ENCODE data around the gene DOK4. TPM values are rescaled to one million over a fixed set of nuclear protein-coding genes. Genes with fewer than 3 reads are reported as not detected.

The DOK4 gene
- total RNA-seq: 100 to 1,000 TPM; 145 to 152 TPM
- long read RNA-seq, transcript DOK4-201 (9 exons, 2,772 nt): major isoform, 130 of 361 reads
- long read RNA-seq, transcript DOK4-210 (7 exons, 2,851 nt): minor isoform, 6 of 361 reads
- long read RNA-seq, transcript DOK4-218 (8 exons, 1,848 nt): minor isoform, 42 of 361 reads
- long read RNA-seq, partial matches to known transcripts: 87 of 361 reads
- long read RNA-seq, other reads (novel, unspliced or antisense): 96 of 361 reads

DNA sequence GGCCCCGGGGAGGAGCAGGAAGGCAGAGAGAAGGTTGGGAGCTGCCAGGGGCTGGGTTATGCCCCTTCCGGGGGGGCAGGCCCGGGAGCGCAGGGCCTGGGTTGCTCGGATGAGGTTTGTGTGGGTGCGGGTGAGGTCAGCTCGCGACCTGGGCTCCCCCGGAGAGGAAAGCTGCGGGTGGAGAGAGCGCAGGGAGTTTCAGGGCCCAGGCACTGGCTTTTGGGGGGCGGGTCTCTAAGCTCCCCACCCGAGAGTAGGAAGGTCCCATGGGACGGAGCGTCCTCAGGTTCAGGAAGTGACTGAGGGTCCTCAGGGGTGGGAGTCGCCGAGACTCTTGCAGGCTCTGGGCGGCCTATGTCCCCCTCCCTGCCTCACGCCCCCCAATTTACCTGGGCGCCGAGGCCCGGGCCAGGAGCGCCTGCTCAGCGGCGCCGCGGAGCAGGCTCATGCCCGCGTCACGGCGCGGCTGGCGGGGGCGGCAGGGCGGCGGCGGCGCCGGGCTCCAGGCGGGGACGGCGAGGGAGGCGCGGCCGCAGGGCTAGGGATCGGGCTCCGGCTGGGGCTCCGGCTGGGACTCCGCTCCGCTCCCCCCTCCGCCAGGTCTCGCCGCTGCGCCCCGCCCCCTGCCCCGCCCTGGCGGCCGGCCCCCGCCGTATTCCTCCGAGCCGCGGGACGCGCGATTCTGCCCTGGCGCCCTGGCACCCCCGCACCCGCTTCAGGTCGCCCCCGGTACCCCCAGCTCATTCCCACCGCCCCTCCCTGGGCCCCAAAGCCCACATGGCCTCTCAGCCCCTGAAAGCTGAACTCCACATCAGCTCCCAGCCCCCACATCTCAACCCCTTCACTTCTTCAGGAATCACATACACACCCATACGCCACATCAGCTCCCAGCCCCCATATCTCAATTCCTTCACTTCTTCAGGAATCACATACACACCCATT, at the start of gene DOK4:
Gene DOK4, minus strand, starts transcription at position 578 of the 942 bp plus-strand sequence. CDS start 6,986 bp downstream, outside the sequence.
- intact Hi-C loops (cut with DNase I, micrococcal nuclease): no loop called here
- DNase-seq (peak; percentile 76 to 89), ATAC-seq (peak; percentile 85)

DNA sequence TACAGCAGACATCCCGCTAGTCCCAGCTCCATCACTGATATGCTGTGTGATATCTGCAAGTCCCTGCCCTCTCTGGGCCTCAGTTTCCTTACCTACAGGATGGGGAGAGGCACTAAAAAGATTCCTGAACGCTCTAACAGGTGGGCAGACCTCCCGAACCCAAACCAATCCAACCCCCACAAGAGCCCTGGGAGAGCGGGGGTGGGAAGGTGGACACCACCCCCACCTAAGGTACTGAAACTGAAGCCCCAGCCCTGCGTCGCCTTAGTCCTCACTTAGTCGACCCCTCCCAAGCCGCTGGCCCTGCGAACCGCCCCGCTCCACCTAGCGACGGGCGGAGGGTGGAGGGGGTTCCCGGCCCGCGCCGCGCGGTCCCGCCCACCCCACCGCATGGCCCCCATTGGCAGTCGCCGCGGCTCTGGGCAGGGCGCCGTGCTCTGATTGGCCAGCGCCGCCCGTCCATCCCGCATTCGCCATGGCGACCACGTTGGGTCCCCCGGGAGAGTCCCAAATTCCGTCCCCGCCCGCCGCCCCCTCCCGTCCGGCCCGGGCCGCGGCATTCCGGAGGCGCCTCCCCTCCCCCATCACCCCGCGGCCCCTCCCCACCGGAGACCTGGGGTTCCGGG, 49.5 kb upstream of the DOK4 start:
- DNase-seq: peak; percentile 92 to 93
- intact Hi-C loops (cut with DNase I, micrococcal nuclease): no loop called here
- peak; percentile 94 for ATAC-seq

DNA sequence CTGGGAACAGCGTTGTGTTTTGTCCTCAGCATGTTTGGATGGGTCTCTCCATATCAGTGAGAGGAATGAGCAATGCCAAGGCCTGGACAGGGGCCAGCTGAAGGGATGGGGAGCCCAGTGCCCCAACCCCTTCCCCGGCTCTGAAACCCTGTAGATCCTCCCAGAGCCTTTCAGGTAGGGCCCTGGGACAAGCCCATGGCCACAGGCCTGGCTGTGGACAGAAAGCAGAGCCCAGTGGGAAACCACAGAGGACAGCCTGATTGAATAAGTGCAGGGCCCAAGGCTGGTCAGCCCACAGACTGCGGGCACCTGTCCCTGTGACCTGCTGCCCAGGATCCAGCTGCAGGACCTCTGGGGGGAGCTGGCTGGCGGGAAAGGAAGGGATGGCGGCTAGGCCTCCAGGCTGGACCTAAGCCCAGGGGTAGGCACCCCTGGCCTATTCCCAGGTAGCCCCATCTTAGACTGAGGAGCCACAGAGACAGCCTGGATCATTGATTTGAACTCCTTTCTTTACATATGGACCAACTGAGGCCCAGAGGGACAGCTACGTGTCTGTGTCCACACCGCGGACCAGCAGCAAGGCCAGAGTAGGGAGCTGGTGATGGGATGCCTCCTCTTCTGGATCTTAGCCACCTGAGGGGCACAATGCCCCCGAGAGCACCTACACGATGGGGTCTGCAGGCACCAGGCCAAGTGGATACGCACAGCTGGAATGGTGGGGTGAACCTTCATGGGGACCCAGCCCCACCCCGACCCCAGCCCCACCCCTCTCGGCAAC, 48.8 kb upstream of the DOK4 start:
- intact Hi-C loops (cut with DNase I, micrococcal nuclease): no loop called here
- no peak for DNase-seq
- ATAC-seq: no peak

DNA sequence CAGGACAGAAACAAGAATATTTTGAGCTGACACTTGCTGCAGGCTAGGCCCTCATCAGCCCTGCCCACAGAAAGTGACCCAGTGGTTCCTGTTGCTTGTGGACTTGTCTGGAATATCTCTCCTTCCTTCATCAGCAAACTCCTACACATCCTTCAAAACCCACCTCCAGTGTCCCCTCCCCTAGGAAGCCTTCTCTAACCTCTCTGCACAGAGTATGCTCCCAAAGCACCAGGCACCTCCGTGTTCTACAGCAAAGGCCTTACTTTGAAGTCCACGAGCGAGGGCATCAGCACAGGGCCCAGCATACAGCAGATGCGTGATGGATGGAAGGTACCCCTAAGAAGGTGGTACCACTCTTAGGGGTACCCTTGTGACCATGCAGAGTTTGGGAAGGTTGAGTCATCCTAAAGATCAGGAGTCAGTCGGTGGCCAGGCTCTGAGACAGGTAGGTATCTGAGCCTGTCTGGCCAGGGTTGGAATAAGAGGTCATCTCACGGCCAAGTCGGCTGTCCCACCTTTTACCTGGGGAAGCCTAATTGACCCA, 48.1 kb upstream of the DOK4 start:
- ATAC-seq: no peak
- DNase-seq: no peak
- intact Hi-C loops (cut with DNase I, micrococcal nuclease): no loop called here

DNA sequence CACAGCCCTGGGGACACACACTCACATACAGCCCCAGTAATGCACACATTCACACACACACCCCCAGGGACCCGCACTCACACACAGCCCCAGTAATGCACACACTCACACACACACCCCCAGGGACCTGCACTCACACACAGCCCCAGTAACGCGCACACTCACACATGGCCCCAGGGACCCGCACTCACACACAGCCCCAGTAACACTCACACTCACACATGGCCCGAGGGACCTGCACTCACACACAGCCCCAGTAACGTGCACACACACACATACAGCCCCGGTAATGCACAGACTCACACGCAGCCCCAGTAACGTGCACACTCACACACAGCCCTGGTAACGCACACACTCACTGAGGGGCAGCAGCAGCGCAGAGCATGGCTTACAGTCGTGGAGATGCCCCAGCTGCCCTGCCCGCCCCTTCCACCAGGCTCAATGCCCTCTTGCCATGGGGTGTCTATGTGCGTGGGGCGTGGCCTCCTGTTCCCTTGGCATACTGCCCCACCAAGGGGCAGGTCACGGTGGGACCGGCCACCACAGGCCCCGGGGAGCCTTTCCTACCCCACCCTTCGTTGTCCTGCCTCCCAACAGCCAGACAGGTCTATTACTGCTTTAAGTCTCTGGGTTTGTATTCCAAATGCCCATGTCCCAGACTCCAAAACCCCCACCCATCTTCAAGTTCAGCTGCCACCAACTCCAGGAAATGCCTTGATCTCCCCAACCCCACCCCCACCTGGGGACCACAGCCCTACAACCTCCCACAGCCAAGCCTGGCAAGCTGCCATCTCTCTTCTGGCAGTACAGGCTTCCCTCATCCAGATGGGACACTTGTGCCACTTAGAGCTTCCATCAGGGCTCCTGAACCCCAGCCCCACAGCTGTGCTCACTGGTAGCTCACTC, 47.4 kb upstream of the DOK4 start:
- no peak for DNase-seq
- no peak for ATAC-seq
- intact Hi-C loops (cut with DNase I, micrococcal nuclease): no loop called here

DNA sequence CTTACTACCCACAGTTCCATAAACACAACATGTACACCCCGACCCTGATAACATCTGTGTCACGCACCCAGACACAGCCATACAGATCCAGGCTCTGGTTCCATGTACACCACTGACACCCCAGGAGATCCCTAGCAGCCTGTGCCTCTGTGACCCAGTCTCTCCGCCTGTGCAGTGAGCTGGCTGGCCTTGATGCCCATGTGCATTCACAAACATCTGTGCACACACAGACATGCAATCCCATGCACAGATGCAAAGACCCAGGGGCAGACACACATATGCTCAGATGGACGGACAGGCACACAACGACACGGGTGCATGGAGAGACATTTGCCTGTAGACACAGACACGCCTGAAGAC, 46.0 kb upstream of the DOK4 start:
- no peak for ATAC-seq
- DNase-seq: no peak
- intact Hi-C loops (cut with DNase I, micrococcal nuclease): no loop called here

DNA sequence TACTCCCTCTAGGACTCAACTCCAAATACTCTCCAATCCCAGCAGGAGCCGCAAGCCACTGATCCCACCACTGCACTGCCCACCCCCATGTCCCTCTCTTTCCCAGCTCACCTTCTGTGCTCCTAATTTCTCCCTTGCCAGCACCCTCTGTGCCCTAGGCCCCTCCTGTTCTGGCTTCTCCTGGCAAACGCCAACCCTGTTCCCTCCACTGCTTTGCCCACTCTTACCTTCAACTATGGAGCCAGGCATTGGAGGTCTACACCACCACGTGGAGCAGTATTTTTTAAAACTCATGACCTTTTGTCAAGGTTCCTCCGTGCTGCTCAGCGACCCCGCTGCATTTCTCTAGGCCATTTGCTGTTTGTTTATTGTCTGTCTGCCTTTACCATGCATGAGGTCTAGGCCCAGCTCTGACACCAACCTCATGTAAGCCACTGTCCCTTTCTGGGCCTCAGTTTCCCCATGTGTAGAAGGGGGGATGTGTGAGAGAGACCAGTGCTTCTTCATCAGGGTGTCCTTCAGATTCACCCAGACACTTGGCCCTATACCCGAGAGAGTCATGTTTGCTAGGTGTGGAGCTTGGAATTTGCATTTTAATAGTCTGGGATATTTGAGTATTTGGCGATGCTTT, 45.5 kb upstream of the DOK4 start:
- DNase-seq (no peak), ATAC-seq (no peak)
- intact Hi-C loops (cut with DNase I, micrococcal nuclease): no loop called here

DNA sequence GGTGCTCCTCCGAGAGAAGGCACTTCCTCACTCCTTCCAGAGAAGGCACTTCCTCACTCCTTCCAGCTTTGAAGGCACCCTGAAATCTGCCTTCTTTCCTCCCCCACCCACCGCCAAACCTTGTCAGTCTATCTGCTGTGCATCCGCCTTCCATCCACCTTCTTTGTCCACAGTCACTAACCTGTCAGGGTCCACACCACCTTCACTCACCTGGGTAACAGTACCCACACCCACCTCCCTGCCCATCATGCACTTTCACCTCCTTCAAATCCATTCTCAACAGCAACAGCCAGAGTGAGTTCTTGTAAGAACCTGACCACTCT, 44.9 kb upstream of the DOK4 start:
- intact Hi-C loops (cut with DNase I, micrococcal nuclease): no loop called here
- no peak for ATAC-seq
- no peak for DNase-seq

DNA sequence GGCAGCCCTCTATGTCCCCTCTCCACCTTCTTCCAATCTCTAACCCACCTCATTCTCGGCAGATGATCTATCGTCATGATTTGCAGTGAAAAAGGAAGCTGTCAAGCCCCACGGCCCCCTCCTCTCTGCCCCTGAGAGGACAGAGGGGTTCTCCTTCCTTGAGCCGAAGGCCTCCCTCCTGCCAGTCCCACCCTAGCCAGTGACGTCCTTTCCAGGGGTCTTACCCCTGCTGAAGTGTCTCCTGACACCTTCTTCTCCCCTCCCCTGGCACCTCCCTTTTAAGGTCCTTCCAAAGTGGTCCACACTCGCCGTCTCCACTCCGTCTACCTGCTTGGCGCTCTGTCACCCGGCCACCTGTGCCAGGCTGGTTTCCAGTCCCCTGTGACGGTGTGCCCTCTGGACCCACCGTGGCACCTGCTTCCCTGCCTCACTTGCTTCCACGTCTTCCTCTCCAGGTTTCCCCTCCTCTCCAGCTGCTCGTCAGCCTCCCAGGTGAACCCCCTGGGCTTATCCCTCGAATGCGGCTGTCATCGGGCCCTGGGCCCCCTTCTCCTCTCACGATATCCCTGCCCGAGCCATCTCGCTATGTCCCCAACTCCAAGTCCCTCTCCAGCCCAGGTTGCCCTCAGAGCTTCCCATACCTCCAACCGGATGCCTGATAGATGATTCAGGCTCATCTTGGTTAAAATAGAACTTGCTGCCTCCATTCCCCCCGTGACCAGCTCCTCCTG, 44.4 kb upstream of the DOK4 start:
- intact Hi-C loops (cut with DNase I, micrococcal nuclease): no loop called here
- ATAC-seq (no peak), DNase-seq (no peak)

DNA sequence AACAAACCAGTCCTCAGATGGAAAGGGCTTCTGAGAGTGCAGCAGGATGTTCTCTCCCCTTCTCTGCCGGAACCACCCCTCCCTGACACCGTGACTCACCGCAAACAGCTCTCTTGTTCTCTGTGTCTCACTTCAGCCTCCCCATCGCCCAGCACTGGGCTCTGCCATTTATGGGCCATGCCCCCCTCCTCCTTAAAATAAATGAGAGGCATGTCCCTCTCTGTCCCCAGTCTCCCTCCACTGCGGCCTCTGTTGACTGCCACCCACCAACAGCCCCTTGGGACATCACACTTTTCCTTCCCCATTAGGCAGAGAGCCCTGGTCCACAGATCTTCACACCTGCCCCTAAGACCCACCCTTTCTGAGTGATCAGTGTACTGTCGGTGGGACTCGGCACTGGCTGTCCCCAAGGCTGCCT, 43.8 kb upstream of the DOK4 start:
- intact Hi-C loops (cut with DNase I, micrococcal nuclease): no loop called here
- ATAC-seq: peak; percentile 31
- DNase-seq: peak in 1 of 2 donors; percentile 67

DNA sequence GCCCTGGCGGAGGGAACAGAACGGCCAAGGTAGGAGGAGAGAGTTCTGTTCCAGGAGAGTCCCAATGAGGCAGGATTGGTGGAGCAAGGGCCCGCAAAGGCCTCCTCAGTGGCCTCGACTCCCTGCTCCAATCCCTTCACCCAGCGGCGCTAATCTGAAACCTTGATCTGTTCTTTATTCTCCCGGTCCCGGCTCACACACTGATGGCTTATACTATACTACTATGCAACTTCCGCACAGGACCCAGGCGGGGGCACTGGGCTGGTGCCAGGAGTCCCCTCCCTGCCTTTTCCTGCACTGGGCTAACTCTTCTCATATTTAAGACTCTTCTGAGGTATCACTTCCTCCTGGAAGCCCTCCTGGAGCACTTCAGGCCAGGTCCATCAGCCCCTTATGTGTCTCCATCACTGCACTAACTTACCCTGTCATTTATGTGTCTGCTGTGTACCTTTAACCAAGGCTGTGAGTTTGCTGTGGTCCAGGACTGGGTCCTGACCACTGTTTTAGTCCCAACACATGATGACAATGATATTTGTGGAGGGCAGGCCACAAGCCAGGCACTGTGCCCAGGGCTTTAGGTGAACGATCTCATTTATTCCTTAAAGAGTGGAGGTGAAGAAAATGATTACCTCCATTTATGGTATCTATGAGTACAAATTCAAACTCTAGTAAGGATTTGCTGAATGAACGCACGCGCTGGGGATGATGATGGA, 43.3 kb upstream of the DOK4 start:
- DNase-seq (no peak), ATAC-seq (no peak)
- intact Hi-C loops (cut with DNase I, micrococcal nuclease): no loop called here

DNA sequence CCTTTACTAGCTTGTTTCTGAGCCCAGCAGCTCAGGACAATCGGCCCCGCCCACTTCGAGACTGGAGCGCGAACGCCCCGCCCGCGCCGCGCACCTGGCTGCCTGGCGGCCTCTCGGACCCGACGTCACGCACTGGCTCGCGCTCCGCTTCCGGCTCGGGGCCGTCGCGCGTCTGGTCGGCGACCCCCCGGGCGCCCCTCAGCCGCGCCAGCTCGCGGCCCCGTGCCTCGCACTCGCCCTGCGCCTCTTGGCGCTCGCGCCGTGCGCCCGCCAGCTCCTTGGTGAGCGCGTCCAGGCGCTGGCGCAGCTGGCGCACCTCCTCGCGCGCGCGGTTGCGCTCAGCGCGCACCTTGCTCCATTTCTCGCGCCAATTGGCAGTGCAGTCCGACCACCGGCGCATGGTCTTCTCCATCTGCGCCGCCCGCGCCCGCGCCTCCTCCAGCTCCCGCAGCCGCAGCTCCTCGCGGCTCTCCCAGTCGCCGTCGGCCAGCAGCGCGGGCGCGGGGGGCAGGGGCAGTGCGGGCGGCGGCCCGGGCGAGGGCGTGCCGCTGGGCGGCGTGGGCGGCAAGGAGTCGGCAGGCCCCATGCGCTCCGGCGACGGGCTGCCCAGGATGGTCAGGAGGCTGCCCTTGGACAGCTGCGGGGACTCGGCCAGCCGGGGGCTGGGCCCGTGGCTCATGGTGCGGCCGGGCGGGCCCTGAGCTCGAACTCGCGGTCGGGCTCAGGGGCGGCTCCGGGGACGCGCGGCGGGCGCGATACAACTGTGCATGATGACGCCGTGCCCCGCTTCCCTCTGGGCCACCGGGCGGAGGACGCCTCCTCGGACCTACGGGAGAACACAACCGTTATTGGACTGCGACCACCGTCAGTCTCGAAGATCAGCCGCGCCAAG, 42.5 kb upstream of the DOK4 start:
- intact Hi-C loops (cut with DNase I, micrococcal nuclease): no loop called here
- ATAC-seq (peak; percentile 77), DNase-seq (peak; percentile 68 to 81)

DNA sequence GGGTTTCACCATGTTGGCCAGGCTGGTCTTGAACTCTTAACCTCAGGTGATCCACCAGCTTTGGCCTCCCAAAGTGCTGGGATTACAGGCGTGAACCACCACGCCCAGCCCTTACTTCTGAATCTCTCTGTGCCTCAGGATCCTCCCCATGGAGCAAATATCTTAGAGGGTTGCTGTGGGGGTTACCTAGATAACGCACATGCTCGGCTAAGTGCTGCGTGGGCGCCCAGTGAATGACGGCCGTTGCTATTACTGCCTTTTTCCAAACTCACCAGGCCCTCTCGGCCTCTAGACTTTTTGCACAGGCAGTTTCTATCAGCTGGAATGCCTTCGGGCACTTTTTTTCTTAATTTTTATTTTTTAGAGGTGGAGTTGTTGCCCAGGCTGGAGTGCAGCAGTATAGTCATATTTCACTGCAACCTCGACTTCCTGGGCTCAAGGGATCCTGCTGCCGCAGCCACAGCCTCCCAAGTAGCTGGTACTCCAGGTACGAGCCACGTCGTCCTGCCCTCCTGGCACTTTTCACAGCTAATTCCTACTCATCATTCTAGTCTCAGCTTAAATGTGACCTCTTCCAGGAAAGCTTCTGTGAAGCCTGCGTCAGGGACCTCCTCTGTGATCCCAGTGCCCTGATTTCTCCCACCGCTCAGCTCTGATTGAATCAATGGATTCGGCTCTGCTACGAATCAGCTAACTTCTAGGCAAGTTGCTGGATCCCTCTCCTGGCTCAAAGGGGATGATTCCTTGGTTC, 41.5 kb upstream of the DOK4 start:
- DNase-seq (peak in 1 of 2 donors; percentile 22), ATAC-seq (no peak)
- intact Hi-C loops (cut with DNase I, micrococcal nuclease): no loop called here

DNA sequence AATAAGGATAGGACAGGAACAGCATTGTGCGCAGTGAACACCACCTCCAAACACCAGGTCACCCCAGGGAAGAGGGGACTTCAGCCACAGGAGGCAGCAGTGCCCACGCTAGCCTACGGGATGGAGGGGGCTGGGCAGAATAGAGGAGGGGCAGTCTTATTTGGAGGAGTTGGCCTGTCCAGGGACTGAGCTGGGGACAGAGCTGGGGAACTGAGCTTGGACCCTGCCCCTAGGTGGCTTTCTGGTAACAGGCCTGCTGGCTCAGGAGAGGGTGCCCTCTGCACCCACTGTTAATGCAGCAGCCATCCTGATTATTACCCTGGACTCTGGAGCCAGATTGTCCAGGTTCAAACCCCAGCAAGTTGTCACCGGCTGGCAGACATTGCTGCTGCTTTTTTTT, 40.7 kb upstream of the DOK4 start:
- intact Hi-C loops (cut with DNase I, micrococcal nuclease): no loop called here
- ATAC-seq (no peak), DNase-seq (peak in 1 of 2 donors; percentile 11)

DNA sequence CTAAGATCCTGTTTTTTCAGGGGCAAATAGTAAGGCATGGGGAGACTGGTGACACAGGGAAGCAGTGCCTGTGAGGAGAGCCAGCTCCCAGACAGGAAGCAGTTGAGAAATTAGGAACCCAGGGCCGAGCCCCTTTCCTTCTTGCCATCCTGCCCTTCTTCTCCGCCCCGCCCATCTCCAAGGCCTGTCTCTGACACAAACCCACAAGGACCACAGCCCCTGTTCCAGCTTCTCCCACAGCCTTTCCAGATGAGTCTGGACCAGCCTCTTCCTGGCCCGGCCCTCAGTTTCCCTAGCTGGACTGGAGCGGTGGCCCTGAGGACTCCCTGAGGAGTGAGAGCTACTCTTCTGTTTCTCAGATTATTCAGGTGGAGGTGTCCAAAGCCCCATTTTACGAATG, 40.2 kb upstream of the DOK4 start:
- intact Hi-C loops (cut with DNase I, micrococcal nuclease): no loop called here
- ATAC-seq (no peak), DNase-seq (no peak)

All from left colon (tissue), 2 donors.